NCI-H1694 (cell line): Measurements from ENCODE around the gene TIMM23B.
"Not testable (repeated sequence)": the region's sequence is repeated elsewhere in the genome, so short reads cannot be mapped to it uniquely, and the experiment has no call there.

ENCODE experiments used
- DNase-seq: peaks from one replicate; lab custom pipeline; 2025; lab: John Stamatoyannopoulos, UW

The TIMM23B gene

GRCh38 chr10:49941447-49942338 is at the start of gene TIMM23B, which contains the start of gene PARG:
TIMM23B (plus strand) TSS chr10:49942053; CDS start chr10:49942195, 142 bp downstream.
PARG (minus strand) TSS chr10:49942027; CDS start chr10:49941725, 302 bp downstream.
- DNase-seq, result peak; percentile 38

GRCh38 chr10:49899999-49900398 is 41.9 kb upstream of the TIMM23B start:
- DNase-seq, result not testable (repeated sequence)

GRCh38 chr10:49900406-49900805 is 41.4 kb upstream of the TIMM23B start:
- not testable (repeated sequence) for DNase-seq

- DNase-seq, result not testable (repeated sequence)
Observed at GRCh38 chr10:49903829-49904228, 38.0 kb upstream of the TIMM23B start.

- not testable (repeated sequence) for DNase-seq
Observed at GRCh38 chr10:49908290-49909080, 33.4 kb upstream of the TIMM23B start.

- DNase-seq, result not testable (repeated sequence)
Observed at GRCh38 chr10:49910295-49910694, 31.6 kb upstream of the TIMM23B start.

GRCh38 chr10:49916451-49916850 is 25.4 kb upstream of the TIMM23B start:
- not testable (repeated sequence) for DNase-seq

GRCh38 chr10:49917927-49918326 is 23.9 kb upstream of the TIMM23B start:
- not testable (repeated sequence) for DNase-seq

GRCh38 chr10:49922041-49922440 is 19.8 kb upstream of the TIMM23B start:
- not testable (repeated sequence) for DNase-seq

GRCh38 chr10:49923572-49923971 is 18.3 kb upstream of the TIMM23B start:
- DNase-seq, result not testable (repeated sequence)

- not testable (repeated sequence) for DNase-seq
Observed at GRCh38 chr10:49931276-49931675, 10.6 kb upstream of the TIMM23B start.

GRCh38 chr10:49931959-49932728 is 9.7 kb upstream of the TIMM23B start:
- DNase-seq, result not testable (repeated sequence)

GRCh38 chr10:49942339-49942705 is 469 bp downstream of the TIMM23B start:
- DNase-seq, result not testable (repeated sequence)

- DNase-seq, result not testable (repeated sequence)
Observed at GRCh38 chr10:49943607-49944006, 1.8 kb downstream of the TIMM23B start.

- not testable (repeated sequence) for DNase-seq
Observed at GRCh38 chr10:49948142-49948541, 6.3 kb downstream of the TIMM23B start.

- not testable (repeated sequence) for DNase-seq
Observed at GRCh38 chr10:49948737-49949136, 6.9 kb downstream of the TIMM23B start.

- DNase-seq, result not testable (repeated sequence)
Observed at GRCh38 chr10:49952006-49952405, 10.2 kb downstream of the TIMM23B start.

- peak; percentile 43 for DNase-seq
Observed at GRCh38 chr10:49953122-49953521, 11.3 kb downstream of the TIMM23B start.

- not testable (repeated sequence) for DNase-seq
Observed at GRCh38 chr10:49970331-49970857, 28.5 kb downstream of the TIMM23B start.

- not testable (repeated sequence) for DNase-seq
Observed at GRCh38 chr10:49971466-49971865, 29.6 kb downstream of the TIMM23B start.

- DNase-seq, result not testable (repeated sequence)
Observed at GRCh38 chr10:49972094-49972493, 30.2 kb downstream of the TIMM23B start.
